ENCODE results near the gene ITPK1.

ITPK1 gene

GRCh38 chr14:93163564-93163963 lies 47.8 kb upstream of the ITPK1 start (continued):
- TF ChIP-seq ZNF530 (tag by site-specific recombination; IDR thresholded peaks at IDR 0.05; ENCODE audit: low read depth) = no peak
- no peak for TF ChIP-seq ZBTB21 (tag by site-specific recombination; IDR thresholded peaks at IDR 0.05)
- no peak for TF ChIP-seq ZNF76 (tag by site-specific recombination; IDR thresholded peaks at IDR 0.05; ENCODE audit: borderline replicate concordance, low read depth)
- no peak for TF ChIP-seq PBX3 (CRISPR knock-in tag; IDR thresholded peaks at IDR 0.05)
- TF ChIP-seq ZNF354C (tag by site-specific recombination; IDR thresholded peaks at IDR 0.05; ENCODE audit: borderline replicate concordance, low read depth) = no peak
- no peak for TF ChIP-seq ZBTB10 (tag by site-specific recombination; IDR thresholded peaks at IDR 0.05)
- TF ChIP-seq ZIC2 (tag by site-specific recombination; IDR thresholded peaks at IDR 0.05) = no peak
- no peak for TF ChIP-seq ZNF157 (tag by site-specific recombination; IDR thresholded peaks at IDR 0.05)
- no peak for TF ChIP-seq ZNF654 (tag by site-specific recombination; IDR thresholded peaks at IDR 0.05; ENCODE audit: low read depth)

- ChIA-PET POLR2A (no interaction called here), CTCF (interaction anchor here (1.0 to 1.4 kb wide), 4 partner anchors 8 to 227 kb away, joined by 3 to 7 read pairs (median 4); no protein-coding TSS in a partner anchor)
- Histone ChIP-seq H3K4me3 (ENCODE audit: low read depth, low read length) (no peak overlapping the region), H3K27ac (ENCODE audit: extremely low read depth, low read depth, low read length) (no peak overlapping the region), H3K36me3 (ENCODE audit: control insufficient read depth in 2 of 2, insufficient read depth in 1 of 2, low read length in 2 of 2) (no peaks in the 10 kb centered on the region), H3K9me3 (ENCODE audit: control insufficient read depth, insufficient read depth, low read depth, low read length) (no peaks in the 10 kb centered on the region), H3K4me1 (ENCODE audit: control insufficient read depth, insufficient read depth, low read length) (no peaks in the 10 kb centered on the region)
- TF ChIP-seq PRDM10 (tag by site-specific recombination; IDR thresholded peaks at IDR 0.05) (peak; percentile 31; the same call in 1 of the 2 replicates), ZBTB10 (tag by site-specific recombination; IDR thresholded peaks at IDR 0.05) (no peak)
These were observed 45.8 kb upstream of the ITPK1 start for GRCh38 chr14:93161411-93161940.

GRCh38 chr14:93160353-93160801 lies 44.7 kb upstream of the ITPK1 start:
- H3K9me3 ChIP-seq (ENCODE audit: control insufficient read depth, insufficient read depth, low read depth, low read length) = no peaks in the 10 kb centered on the region
- H3K4me3 ChIP-seq (ENCODE audit: low read depth, low read length) = no peak overlapping the region
- CTCF ChIA-PET = interaction anchor here (0.6 to 1.4 kb wide), 11 partner anchors 9 to 506 kb away, joined by 3 to 8 read pairs (median 4); no protein-coding TSS in a partner anchor
- no peaks in the 10 kb centered on the region for H3K36me3 ChIP-seq (ENCODE audit: control insufficient read depth in 2 of 2, insufficient read depth in 1 of 2, low read length in 2 of 2)
- no peak overlapping the region for H3K27ac ChIP-seq (ENCODE audit: extremely low read depth, low read depth, low read length)
- POLR2A ChIA-PET = interaction anchor here (0.7 kb wide), 1 partner anchor 27 kb away, joined by 3 read pairs; no protein-coding TSS in a partner anchor
- peak; percentile 38 for TF ChIP-seq ZNF654 (tag by site-specific recombination; IDR thresholded peaks at IDR 0.05; ENCODE audit: low read depth)
- no peak for TF ChIP-seq ZBTB10 (tag by site-specific recombination; IDR thresholded peaks at IDR 0.05)
- no peaks in the 10 kb centered on the region for H3K4me1 ChIP-seq (ENCODE audit: control insufficient read depth, insufficient read depth, low read length)
